Measurements from ENCODE around the gene TCF7L1. TPM values are rescaled to one million over a fixed set of nuclear protein-coding genes. Genes with fewer than 3 reads are reported as not detected.
A peak's percentile ranks its signal among the peaks of the same experiment; 100 is the strongest.

The TCF7L1 gene
- polyA plus RNA-seq, 1 experiment = 3.2 TPM

DNA sequence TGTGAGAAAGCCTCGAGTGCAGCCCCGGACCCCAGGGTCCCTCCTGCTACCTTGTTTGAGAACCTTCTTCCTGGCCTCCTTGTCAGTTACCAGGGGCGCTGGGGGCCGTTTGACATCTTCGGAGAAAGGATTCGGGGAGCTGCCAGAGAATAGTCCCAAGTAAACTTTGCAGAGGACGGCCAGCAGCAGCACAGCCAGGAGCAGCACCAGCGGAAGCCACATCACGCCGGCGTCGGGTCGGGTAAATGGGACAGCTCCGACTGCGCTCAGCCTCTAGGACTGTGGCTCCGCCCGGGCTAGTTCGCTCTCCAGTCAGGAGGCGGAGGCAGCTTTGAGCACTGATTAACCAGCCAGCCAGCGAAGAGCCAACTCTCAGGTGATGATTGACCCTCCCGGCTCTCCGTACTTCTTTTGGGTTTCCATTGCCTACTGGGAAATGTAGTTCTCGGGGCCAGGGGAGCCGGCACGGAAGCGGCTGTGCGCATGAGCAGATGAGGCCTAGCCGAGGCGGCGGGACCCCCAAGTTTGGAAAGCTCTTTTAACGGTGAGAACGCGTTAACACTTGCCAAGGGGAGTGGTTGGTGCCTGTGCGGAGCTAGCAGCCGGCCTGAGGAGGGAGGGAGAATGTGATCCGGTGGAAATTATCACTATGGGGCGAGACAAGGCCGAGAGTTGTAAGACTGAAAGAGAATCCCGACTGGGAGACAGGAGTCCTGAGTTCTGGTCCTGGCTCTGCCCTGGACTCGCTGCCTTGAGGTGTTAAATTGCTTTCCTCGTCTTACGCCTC, 221.3 kb downstream of the TCF7L1 start, which contains the start of the genes ELMOD3 and RETSAT:
TSS of gene ELMOD3 (plus strand) at position 484 of the 787 bp plus-strand sequence. CDS start 2,430 bp downstream, outside the sequence.
TSS of gene RETSAT (minus strand) at position 243 of the 787 bp plus-strand sequence. CDS start at position 222, 21 bp downstream.
- peaks cover 14% of the 10 kb centered on the region for H3K36me3 ChIP-seq (ENCODE audit: control insufficient read depth, insufficient read depth, low read length)
- ChIA-PET CTCF (interaction anchor here (1.2 to 3.1 kb wide), 3 partner anchors 11 to 197 kb away, joined by 3 to 11 read pairs (median 4); no protein-coding TSS in a partner anchor), POLR2A (interaction anchor here (0.7 kb wide), 1 partner anchor 9 kb away, joined by 3 read pairs; no protein-coding TSS in a partner anchor)
- DNase-seq (ENCODE audit: low read depth) = peak; percentile 92
- H3K4me3 ChIP-seq (ENCODE audit: low read depth, low read length) = peak within 1 kb of the TSS; percentile 82
- TF ChIP-seq, protein P1, sequence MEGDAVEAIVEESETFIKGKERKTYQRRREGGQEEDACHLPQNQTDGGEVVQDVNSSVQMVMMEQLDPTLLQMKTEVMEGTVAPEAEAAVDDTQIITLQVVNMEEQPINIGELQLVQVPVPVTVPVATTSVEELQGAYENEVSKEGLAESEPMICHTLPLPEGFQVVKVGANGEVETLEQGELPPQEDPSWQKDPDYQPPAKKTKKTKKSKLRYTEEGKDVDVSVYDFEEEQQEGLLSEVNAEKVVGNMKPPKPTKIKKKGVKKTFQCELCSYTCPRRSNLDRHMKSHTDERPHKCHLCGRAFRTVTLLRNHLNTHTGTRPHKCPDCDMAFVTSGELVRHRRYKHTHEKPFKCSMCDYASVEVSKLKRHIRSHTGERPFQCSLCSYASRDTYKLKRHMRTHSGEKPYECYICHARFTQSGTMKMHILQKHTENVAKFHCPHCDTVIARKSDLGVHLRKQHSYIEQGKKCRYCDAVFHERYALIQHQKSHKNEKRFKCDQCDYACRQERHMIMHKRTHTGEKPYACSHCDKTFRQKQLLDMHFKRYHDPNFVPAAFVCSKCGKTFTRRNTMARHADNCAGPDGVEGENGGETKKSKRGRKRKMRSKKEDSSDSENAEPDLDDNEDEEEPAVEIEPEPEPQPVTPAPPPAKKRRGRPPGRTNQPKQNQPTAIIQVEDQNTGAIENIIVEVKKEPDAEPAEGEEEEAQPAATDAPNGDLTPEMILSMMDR (IDR thresholded peaks at IDR 0.05; ENCODE audit: insufficient read depth, low read depth, low read length) = no peak
- H3K27me3 ChIP-seq (ENCODE audit: control insufficient read depth, insufficient read depth, low read length) = no peaks in the 10 kb centered on the region

DNA sequence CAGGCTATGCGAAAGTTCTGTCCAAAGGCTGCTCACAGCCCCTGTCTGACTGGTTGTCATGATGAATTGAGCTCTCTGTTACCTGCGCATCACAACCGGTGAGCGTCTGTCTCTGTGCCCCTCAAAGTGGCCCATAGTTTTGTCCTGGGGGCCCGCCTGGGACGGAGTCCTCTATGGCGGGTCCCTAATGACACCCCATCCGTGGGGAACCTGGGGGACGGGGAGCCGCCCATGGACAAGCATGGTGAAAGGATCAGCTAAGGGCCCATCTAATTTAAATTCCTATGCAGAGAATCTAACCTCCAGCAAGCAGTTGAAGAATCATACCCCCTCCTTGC, 221.8 kb downstream of the TCF7L1 start:
- Histone ChIP-seq H3K4me3 (ENCODE audit: low read depth, low read length) (peak overlapping the region; percentile 82), H3K36me3 (ENCODE audit: control insufficient read depth, insufficient read depth, low read length) (peaks cover 10% of the 10 kb centered on the region), H3K27me3 (ENCODE audit: control insufficient read depth, insufficient read depth, low read length) (no peaks in the 10 kb centered on the region)
- DNase-seq (ENCODE audit: low read depth) = no peak
- TF ChIP-seq, protein P1 (IDR thresholded peaks at IDR 0.05; ENCODE audit: insufficient read depth, low read depth, low read length) = no peak
- ChIA-PET POLR2A (no interaction called here), CTCF (interaction anchor here (1.2 to 3.1 kb wide), 3 partner anchors 11 to 196 kb away, joined by 3 to 11 read pairs (median 4); no protein-coding TSS in a partner anchor)

DNA sequence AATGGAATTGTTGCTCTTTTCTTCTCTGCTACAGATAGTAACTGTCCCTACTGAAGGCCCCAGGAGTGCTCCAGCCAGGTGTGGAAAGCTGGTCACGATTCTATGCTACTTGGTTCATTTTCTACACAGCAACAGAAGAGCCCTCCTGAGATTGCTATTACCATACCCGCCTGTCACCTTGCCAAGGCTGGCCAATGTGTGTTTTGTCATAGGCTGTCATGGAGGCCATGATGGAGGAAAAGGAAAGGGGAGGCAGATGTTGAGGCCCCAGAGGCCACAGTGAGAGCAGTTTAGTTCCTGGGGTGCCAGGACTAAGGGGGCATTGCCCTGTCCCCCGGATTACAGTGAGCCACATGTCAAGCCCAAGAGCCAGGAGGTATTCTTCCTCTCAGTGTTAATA, 222.3 kb downstream of the TCF7L1 start:
- TF ChIP-seq, protein P1 (IDR thresholded peaks at IDR 0.05; ENCODE audit: insufficient read depth, low read depth, low read length) = no peak
- peaks cover 7% of the 10 kb centered on the region for H3K36me3 ChIP-seq (ENCODE audit: control insufficient read depth, insufficient read depth, low read length)
- no peak for DNase-seq (ENCODE audit: low read depth)
- peak overlapping the region; percentile 82 for H3K4me3 ChIP-seq (ENCODE audit: low read depth, low read length)
- POLR2A ChIA-PET = interaction anchor here (0.6 kb wide), 1 partner anchor 16 kb away, joined by 3 read pairs; no protein-coding TSS in a partner anchor
- CTCF ChIA-PET = interaction anchor here (1.3 to 3.1 kb wide), 2 partner anchors 33 to 196 kb away, joined by 3 to 11 read pairs; no protein-coding TSS in a partner anchor
- H3K27me3 ChIP-seq (ENCODE audit: control insufficient read depth, insufficient read depth, low read length) = no peaks in the 10 kb centered on the region

DNA sequence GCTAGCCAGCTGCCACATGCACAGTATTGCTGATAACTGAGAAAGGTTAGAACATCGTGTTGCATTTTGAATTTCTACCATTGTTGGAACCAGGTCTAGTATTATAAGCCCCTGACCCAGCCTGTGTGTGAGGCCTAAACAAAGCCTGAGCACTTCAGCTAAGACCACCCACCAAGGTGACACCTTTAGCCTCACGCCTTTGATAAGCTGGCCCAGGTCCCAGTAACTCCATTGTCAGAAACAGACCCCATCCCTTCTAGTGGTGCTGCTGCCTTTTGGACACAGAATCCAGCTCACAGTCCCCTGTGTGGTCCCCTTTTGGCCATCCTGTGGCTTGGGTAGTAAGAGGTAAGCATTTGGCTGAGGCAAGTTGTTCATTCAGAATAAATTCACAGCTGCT, 223.0 kb downstream of the TCF7L1 start:
- peaks cover 5% of the 10 kb centered on the region for H3K36me3 ChIP-seq (ENCODE audit: control insufficient read depth, insufficient read depth, low read length)
- CTCF ChIA-PET = interaction anchor here (0.9 to 3.1 kb wide), 2 partner anchors 33 to 195 kb away, joined by 3 to 11 read pairs; no protein-coding TSS in a partner anchor
- POLR2A ChIA-PET = interaction anchor here (0.6 kb wide), 1 partner anchor 16 kb away, joined by 3 read pairs; no protein-coding TSS in a partner anchor
- TF ChIP-seq, protein P1 (IDR thresholded peaks at IDR 0.05; ENCODE audit: insufficient read depth, low read depth, low read length) = no peak
- H3K27me3 ChIP-seq (ENCODE audit: control insufficient read depth, insufficient read depth, low read length) = no peaks in the 10 kb centered on the region
- no peak overlapping the region for H3K4me3 ChIP-seq (ENCODE audit: low read depth, low read length)
- no peak for DNase-seq (ENCODE audit: low read depth)

DNA sequence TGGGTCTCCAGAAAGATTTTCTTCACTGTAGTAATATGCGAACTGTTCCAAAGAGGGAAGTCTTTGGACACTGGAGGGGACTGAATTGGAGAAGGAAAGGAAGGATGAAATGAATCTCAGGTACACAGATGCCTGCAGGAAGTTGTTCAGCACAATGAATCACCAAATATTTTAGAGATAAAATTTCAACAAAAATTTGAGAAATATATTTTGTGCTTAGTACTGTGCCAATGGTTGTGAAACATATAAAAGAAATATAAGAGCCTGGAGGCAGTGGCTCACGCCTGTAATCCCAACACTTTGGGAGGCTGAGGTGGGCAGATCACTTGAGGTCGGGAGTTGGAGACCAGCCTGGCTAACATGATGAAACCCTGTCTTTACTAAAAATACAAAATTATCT, 224.5 kb downstream of the TCF7L1 start:
- ChIA-PET CTCF (interaction anchor here (2.7 to 3.1 kb wide), 2 partner anchors 12 to 194 kb away, joined by 11 to 12 read pairs; no protein-coding TSS in a partner anchor), POLR2A (interaction anchor here (0.6 to 0.7 kb wide), 2 partner anchors 10 to 36 kb away, joined by 4 to 6 read pairs; no protein-coding TSS in a partner anchor)
- Histone ChIP-seq H3K36me3 (ENCODE audit: control insufficient read depth, insufficient read depth, low read length) (peaks cover 3% of the 10 kb centered on the region; the same call in 1 of the 2 replicates), H3K4me3 (ENCODE audit: low read depth, low read length) (no peak overlapping the region), H3K27me3 (ENCODE audit: control insufficient read depth, insufficient read depth, low read length) (no peaks in the 10 kb centered on the region)
- TF ChIP-seq, protein P1 (IDR thresholded peaks at IDR 0.05; ENCODE audit: insufficient read depth, low read depth, low read length) = no peak
- DNase-seq (ENCODE audit: low read depth) = no peak
